BE2C (cell line): ENCODE data around the gene TMA16.

Source experiments
- DNase-seq: peaks from one replicate; pipeline ENCODE4 v3.0.0-alpha.2; 2020
- H3K27me3 ChIP-seq: fragments of 250-450 bp; sonication (Bioruptor Pico); 2 replicates; pipeline ENCODE4 v1.5.1; 2020; ENCODE audit warnings: mild to moderate bottlenecking
- H3K36me3 ChIP-seq: fragments of 250-450 bp; sonication (Bioruptor Pico); 2 replicates; pipeline ENCODE4 v1.5.1; 2020; ENCODE audit warnings: mild to moderate bottlenecking
- H3K4me1 ChIP-seq: fragments of 250-450 bp; sonication (Bioruptor Pico); 2 replicates; pipeline ENCODE4 v1.5.1; 2020
- H3K4me3 ChIP-seq: 2 replicates; pipeline ENCODE4 v1.5.1; 2011; ENCODE audit warnings: low read depth, low read length
- H3K9me3 ChIP-seq: fragments of 250-450 bp; sonication (Bioruptor Pico); 2 replicates; pipeline ENCODE4 v1.5.1; 2020
- TF ChIP-seq, protein P1 (sequence below): IDR thresholded peaks from 2 replicates; pipeline ENCODE4 v1.5.1; 2012; ENCODE audit warnings: mild to moderate bottlenecking, low read depth, low read length

TMA16 gene

DNA sequence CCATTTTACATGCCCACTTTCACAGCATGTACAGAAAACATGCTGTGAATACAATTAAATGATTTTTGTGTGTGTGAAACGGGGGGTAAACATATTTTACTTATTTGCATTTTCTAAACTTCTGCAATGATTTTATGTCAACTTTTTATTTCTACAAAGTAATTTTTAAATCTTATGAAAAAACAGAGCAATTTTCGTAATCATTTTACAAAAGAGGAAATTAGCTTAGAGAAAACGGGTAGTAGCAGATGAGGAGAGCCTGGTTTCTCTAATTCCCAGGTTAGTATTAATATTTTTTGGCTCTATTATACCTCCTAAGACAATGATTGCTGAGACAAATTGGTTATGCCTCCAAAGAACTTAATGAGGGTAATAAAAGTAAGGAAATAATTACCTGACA, 24.1 kb upstream of the TMA16 start:
- no peaks in the 10 kb centered on the region for H3K36me3 ChIP-seq
- no peak overlapping the region for H3K4me3 ChIP-seq
- H3K4me1 ChIP-seq = no peaks in the 10 kb centered on the region
- H3K9me3 ChIP-seq = no peaks in the 10 kb centered on the region
- no peaks in the 10 kb centered on the region; the same call in 1 of the 2 replicates for H3K27me3 ChIP-seq
- no peak for DNase-seq
- TF ChIP-seq, protein P1, sequence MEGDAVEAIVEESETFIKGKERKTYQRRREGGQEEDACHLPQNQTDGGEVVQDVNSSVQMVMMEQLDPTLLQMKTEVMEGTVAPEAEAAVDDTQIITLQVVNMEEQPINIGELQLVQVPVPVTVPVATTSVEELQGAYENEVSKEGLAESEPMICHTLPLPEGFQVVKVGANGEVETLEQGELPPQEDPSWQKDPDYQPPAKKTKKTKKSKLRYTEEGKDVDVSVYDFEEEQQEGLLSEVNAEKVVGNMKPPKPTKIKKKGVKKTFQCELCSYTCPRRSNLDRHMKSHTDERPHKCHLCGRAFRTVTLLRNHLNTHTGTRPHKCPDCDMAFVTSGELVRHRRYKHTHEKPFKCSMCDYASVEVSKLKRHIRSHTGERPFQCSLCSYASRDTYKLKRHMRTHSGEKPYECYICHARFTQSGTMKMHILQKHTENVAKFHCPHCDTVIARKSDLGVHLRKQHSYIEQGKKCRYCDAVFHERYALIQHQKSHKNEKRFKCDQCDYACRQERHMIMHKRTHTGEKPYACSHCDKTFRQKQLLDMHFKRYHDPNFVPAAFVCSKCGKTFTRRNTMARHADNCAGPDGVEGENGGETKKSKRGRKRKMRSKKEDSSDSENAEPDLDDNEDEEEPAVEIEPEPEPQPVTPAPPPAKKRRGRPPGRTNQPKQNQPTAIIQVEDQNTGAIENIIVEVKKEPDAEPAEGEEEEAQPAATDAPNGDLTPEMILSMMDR = no peak

DNA sequence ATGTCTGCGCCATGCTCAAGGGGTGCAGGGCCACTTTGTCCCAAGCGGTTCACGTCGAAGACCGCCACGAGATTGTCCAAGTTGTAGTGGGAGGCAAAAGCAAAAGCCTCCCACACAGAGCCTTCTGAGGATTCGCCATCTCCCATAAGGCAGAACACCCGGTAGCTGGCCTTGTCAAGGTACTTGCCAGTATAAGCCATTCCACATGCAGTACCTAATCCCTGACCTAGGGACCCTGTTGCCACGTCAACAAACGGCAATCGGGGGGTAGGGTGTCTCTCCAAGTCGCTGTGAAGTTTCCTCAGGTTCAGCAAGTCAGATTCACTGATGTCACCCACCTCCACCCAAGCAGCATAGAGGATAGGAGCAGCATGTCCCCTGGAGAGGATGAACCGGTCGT, 21.4 kb upstream of the TMA16 start:
- no peaks in the 10 kb centered on the region for H3K36me3 ChIP-seq
- H3K4me3 ChIP-seq = no peak overlapping the region
- H3K9me3 ChIP-seq = no peaks in the 10 kb centered on the region
- peaks cover 7% of the 10 kb centered on the region for H3K27me3 ChIP-seq
- DNase-seq = no peak
- TF ChIP-seq, protein P1 = no peak
- H3K4me1 ChIP-seq = no peaks in the 10 kb centered on the region

DNA sequence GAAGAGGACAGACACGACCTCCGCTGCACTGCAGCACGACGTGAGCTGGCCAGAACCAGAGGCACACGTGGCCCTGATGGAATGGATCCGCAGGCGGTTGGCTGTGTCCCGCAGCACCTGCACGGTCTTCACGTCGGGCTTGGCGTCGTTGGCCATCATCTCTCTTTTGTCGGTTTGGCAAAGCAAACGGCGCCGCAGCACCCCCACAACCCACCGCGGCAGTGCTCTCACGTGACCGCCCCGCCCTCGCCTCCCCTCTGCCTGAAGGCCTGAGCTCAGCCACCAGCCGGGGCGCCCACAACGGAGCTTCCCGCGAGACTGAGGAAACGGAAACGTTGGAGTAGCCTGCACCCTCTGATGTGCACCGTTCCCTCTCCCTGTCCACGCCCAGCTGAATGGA, 20.9 kb upstream of the TMA16 start, which contains the start of gene TKTL2:
TKTL2 (minus strand) TSS at position 179 of the 400 bp plus-strand sequence; CDS start at position 159, 20 bp downstream.
- DNase-seq = no peak
- Histone ChIP-seq H3K4me1 (no peaks in the 10 kb centered on the region), H3K36me3 (no peaks in the 10 kb centered on the region), H3K4me3 (no peak within 1 kb of the TSS), H3K9me3 (no peaks in the 10 kb centered on the region), H3K27me3 (peaks cover 7% of the 10 kb centered on the region)
- TF ChIP-seq, protein P1 = no peak

DNA sequence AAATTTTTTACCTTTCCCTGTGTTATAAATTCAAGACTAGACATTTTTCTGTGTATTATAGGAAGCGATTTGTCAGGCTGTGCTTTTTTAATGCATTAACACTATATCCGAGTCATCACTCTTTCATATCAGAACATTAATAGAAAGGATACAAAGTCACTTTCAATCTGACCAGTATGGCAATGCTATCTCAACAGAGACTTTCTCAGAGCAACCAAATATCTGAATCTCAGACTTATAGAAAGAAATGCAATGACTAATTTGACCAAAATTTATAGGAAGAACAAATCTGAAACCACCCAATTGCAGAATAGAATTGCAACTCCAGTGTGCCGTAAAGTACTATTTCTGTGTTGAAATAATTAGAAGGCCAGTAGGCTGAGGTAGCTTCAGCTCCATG, 20.5 kb upstream of the TMA16 start:
- no peaks in the 10 kb centered on the region for H3K36me3 ChIP-seq
- no peak overlapping the region for H3K4me3 ChIP-seq
- TF ChIP-seq, protein P1 = no peak
- peaks cover 7% of the 10 kb centered on the region for H3K27me3 ChIP-seq
- H3K4me1 ChIP-seq = no peaks in the 10 kb centered on the region
- no peak for DNase-seq
- no peaks in the 10 kb centered on the region for H3K9me3 ChIP-seq

DNA sequence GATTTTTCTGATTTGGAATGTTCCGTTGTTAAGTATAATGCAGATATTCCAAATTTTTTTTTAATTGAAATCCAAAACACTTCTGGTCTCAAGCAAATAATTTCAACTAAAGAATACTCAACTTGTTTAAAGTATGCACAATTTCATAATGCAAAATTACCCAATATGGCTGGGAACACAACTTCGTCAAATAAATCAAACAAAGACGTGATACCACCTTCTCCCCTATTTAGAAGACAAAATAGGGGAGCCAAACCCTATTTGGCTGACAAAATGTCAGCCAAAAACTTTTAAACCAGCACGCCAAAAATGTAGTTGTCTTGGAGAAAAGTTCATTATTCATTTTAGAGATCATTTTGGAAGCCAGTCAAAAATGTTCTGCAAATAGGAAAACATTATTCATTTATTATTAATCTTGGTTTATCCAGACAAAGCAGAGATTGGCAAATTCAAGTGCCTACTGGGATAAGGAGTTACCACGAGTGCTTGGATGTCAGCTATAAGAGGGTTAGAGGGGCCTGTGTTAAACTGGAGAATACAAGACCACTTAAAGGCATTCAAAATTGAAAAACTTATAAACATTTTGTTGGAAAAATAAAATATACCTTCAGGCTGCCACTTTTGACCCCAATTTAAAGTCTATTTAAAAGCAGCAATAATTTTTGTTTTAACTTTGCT, 17.6 kb upstream of the TMA16 start:
- Histone ChIP-seq H3K9me3 (no peaks in the 10 kb centered on the region), H3K4me1 (no peaks in the 10 kb centered on the region), H3K4me3 (no peak overlapping the region), H3K27me3 (peaks cover 11% of the 10 kb centered on the region), H3K36me3 (no peaks in the 10 kb centered on the region)
- DNase-seq = no peak
- TF ChIP-seq, protein P1 = no peak

DNA sequence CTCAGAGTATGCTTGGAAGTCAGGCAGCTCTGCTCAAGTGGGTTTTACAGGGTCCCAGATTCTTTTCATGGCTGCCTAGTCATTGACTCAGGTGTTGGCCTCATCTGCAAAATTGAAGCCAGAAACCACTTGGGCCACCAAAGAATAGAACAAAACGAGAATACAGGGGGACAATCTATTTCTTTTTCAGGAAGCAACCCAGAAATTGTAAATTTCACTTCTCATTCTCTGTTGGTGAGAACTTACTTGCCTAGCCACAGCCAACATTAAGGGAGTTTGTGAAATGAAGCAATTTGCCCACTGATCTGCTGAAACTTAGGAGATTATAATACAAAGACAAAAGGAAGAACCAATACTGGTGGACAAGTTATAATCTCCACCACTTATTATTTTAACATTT, 12.3 kb upstream of the TMA16 start:
- Histone ChIP-seq H3K4me1 (no peaks in the 10 kb centered on the region), H3K9me3 (no peaks in the 10 kb centered on the region), H3K27me3 (peaks cover 16% of the 10 kb centered on the region; the same call in 1 of the 2 replicates), H3K4me3 (no peak overlapping the region), H3K36me3 (no peaks in the 10 kb centered on the region)
- no peak for DNase-seq
- TF ChIP-seq, protein P1 = no peak
